Adrenal gland (tissue), 5 donors: Measurements from ENCODE around the gene ELOVL7.

Experiments
- POLR2A ChIP-seq, 2 donors: fragments of 450-650 bp; IDR thresholded peaks; one replicate each; pipeline ENCODE4 v1.6.1; 2017; ENCODE audit warnings: antibody characterized with exemption in 2 of 2, mild to moderate bottlenecking in 2 of 2, moderate library complexity in 1 of 2
- TF ChIP-seq, protein P1 (sequence below), 6 experiments: fragments of 450-650 bp in 4 of 6; fragments of 200-600 bp in 2 of 6; sonication (generic) in 1 of 6; IDR thresholded peaks; 1 replicate in 5 of 6; 2 replicates in 1 of 6; pipeline versions ENCODE4 v1.5.1 to v1.8.0; 2016 to 2021; ENCODE audit warnings: antibody characterized with exemption in 6 of 6, mild to moderate bottlenecking in 2 of 6, moderate library complexity in 1 of 6
- donor health status: DM: no; HTN: no; CAD: no.

DNA sequence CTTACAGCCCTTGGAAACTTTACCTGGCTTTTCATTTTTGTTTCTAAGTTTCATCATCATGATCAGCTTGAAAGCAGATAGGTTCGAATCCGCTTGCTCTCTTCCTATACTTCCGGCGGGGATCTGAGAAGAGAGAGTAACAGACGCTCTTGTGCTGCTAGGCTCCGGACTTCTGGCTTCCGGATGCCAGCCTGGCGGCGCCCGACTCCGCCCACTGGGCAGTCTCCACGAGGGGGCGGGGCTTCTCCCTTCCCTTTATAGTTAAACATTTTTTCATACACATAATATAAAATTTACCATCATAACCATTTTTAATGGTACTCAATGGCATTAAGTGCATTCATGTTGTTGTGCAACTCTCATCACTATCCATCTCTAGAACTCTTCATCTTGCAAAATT, 49.5 kb upstream of the ELOVL7 start:
- TF ChIP-seq, protein P1, sequence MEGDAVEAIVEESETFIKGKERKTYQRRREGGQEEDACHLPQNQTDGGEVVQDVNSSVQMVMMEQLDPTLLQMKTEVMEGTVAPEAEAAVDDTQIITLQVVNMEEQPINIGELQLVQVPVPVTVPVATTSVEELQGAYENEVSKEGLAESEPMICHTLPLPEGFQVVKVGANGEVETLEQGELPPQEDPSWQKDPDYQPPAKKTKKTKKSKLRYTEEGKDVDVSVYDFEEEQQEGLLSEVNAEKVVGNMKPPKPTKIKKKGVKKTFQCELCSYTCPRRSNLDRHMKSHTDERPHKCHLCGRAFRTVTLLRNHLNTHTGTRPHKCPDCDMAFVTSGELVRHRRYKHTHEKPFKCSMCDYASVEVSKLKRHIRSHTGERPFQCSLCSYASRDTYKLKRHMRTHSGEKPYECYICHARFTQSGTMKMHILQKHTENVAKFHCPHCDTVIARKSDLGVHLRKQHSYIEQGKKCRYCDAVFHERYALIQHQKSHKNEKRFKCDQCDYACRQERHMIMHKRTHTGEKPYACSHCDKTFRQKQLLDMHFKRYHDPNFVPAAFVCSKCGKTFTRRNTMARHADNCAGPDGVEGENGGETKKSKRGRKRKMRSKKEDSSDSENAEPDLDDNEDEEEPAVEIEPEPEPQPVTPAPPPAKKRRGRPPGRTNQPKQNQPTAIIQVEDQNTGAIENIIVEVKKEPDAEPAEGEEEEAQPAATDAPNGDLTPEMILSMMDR (IDR thresholded peaks at IDR 0.05): no peak
- TF ChIP-seq POLR2A (IDR thresholded peaks at IDR 0.05): no peak
